ENCODE measurements around the gene SUN3.

- TF ChIP-seq CTCF (conservative IDR thresholded peaks at IDR 0.05; ENCODE audit: low read length) (no peak), EZH2phosphoT487 (IDR thresholded peaks at IDR 0.05; ENCODE audit: borderline replicate concordance) (no peak)
These were observed 19.6 kb downstream of the SUN3 start for GRCh38 chr7:48009257-48009656.

All from Loucy (cell line).